SHP77 treated with DMSO at 0.1 percent for 48 hours (cell line): ENCODE results near the gene AANAT.

ENCODE experiments used
- DNase-seq: peaks from one replicate; lab custom pipeline; 2025; lab: John Stamatoyannopoulos, UW

AANAT gene

DNA sequence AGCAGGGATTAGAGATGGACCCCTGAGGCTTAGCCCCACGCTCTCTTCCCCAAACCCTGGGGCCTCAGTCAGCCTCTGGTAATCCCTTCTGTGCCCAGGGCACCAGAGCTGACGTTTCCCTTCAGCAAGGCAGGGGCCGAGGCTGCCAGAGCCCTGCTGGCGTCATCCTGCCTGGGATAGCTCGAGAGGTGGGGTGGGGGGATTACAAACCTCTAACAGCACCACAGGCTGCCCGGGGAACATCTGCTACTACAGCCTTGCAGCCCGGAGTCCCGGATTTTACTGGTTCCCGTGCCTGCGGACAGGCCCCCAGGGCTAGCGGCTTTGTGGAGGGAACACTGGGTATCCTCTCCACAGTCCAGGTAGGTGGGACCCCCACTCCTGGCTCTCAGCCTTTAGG, at the start of gene AANAT:
AANAT (plus strand) TSS at position 238 of the 400 bp plus-strand sequence. CDS start 1,144 bp downstream, outside the sequence.
- no peak for DNase-seq

DNA sequence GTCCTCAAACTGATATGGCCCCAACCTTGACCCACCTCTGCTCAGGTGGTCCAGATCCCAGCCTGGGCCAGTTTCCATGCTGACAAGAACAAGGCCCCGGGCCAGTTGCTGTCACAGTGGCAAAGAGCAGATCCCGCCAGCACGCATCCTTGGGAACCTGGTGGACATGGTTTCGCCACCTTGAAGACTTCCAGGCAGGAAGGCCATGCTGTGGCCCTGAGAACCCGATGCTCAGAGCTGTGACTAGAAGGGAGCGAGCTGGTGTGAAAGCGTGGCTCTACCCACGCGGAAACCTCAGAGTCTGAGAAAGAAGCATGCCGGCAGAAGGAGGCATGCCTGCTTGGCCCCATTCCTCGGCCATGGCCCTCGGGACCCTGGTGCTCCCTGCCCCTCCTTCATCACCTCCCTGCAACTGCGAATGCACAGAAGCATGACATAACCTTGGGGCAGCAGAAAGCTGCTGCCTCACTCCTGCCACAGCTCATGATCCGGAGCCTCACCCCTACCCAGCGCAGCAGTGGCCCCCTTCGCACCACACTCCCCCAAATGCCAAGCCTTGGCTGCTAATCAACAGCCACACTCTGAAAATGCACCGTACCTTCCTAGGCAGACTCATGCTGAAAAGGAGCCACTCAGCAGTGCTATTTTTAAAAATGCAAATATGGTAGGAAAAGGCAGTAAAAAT, 47.7 kb upstream of the AANAT start:
- DNase-seq: no peak

DNA sequence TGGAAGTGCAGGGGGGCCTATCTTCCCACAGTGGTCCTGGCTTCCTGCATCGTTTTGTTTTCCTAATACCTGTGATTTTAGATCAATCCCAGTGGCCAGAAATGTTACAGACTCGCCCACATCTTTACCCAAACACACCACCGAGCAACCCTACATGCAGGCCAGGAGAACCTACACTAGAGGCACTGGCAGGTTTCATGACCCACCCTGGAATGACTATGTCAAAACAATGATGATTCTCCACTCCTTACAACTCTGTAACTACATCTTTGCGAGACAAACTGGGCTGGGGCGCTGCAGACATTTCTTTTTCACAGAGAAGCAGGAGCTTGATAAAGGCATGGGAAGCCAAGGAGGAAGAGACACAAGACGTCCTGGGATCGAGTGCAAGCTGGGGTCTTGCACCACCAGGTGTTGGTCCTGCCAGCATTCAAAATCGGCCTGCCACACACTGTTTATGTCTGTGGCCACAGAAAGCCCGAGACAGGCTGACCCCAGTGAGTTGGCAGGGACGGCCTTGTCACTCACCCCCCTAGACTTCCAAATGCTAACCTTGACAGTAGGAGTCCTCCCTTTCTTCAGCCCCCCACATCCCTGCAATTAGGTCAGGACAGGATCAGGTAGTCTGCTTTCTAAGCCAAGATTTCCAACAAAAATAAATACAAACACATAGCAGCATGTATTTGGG, 46.9 kb upstream of the AANAT start:
- no peak for DNase-seq

DNA sequence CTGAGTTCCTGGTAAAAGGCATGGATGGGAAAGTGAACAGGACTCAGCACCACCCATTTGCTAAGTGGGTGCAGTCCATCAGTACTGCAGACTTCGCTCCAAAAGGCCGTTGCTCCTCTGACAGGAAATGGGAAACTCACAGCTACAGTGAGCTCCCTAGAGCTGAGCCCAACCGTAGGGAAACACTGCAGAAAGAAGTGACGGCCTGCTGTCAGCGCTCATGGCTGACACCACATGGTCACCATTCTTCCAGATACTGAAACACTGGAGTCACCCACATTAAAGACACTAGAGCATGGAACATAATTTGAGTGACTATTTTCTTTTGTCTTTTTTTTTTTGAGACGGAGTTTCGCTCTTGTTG, 46.4 kb upstream of the AANAT start:
- no peak for DNase-seq

DNA sequence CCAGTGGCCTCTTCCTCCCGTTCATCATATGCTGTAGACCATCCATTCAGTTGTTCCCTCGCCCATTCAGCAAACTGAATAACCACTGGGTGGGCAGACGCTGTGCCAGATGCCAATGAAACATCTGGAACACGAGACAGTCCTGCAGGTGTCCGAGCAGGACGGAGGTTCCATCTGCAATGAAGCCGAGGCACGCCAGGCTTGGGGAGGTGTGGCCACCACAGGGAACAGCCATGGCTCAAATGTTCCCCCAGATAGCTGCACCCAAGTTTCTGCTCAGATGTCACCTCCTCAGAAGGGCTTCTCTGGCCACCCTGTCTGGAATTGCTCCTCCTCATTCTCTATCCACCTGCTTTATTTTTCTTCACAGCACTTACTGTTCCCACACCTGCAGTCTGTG, 45.0 kb upstream of the AANAT start:
- DNase-seq: no peak

DNA sequence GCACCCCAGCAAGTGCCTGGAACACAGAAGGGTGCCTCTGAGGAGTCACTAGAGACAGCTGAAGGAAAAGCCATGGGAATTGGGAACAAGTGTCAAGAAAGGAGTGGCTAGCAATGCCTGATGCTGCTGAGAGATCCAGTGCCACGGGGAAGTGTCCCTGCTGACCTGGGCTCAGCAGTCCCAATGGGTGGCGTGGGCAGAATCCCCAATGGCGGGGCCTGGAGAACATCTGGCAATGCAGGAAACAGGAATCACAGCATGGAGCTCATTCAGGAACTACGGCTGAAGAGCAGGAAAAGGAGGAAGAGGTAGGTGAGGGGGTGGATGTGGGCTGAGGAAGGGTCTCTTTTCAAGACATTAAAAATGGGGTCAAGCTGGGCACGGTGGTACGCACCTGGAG, 44.5 kb upstream of the AANAT start:
- DNase-seq: no peak

DNA sequence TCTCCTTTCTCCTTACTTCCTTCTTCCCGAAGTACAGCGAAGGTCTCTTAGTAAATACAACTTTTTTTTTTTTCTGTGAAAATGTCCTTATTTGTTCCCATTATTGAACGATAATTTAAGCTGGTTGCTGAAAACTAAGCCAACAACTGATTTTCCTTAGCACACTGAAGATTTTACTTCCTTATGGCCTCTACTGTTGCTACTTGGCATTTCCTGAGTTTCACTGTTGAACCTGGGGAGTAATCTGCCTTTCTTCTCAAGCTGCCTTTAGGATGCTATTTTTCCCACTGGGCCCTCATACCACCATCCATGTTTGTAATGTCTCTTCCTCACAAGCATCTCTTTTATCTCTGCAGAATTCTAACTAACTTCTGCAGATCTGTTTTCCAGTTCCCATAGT, 40.5 kb upstream of the AANAT start:
- no peak for DNase-seq

DNA sequence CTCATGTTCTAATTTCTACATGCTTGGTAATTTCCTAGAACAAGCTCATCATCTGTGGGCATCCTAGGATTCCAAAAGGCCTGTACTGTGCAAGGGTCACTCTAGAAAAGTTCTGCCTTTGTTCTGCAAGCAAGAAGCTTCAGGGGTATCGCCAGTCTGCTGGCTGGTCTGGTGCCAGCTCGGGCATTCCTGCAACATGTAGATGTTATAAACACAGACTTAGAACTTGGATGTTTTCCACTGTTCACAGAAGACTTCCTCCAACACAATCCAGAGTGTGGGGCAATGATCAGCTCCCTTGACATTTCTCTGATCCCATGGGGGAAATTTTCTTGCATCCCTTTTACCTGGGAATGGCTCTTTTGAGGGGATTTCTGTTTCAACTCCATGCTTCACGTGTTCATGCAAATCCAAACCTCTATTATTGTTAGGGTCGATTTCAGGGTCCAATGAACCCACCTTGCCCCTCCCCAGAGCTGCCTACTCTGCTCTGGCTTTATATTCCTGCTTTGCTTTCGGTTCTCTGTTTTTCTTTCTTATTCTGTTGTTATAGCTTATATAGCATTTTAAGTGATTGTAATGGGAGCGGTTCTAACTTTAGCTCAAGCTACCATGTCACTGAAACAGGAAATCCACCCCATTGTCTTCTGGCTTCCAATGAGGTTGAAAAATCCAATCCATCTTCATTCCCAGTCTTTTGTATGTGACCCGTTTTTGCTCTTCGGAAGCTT, 39.7 kb upstream of the AANAT start:
- no peak for DNase-seq

DNA sequence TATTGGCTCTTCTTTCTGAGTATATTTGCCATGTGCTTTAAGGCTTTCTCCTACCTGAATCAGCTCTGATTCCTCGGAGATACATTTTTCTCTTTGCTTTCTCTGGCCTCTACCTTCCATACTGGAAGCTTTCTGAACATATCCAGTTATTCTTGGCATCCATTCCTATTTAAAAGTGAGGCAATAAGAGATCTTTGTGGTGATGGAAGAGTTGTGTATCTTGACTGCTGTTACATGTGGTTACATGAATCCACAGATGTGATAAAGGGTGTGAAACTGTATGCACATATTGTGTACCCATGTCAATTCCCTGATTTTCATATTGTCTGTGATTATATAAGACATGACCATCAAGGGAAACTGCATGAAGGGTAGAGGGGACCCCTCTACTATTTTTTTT, 38.9 kb upstream of the AANAT start:
- DNase-seq: no peak

DNA sequence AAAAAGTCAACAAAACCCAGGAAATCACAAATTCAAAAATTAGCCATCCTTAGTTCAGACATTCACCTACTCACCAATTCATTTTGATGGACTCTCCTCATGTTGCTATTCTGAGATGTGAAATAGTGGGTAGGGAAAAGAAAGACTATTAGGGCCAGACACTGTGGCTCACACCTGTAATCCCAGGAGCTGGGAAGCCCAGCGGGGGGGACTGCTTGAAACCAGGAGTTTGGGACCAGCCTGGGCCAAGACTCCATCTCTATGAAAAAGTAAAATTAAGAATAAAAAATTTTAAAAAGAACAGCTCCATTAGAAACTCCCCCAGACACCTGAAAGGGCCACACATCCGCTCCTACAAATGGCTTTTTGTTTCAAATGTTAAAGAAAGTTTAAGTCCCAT, 35.9 kb upstream of the AANAT start:
- no peak for DNase-seq

DNA sequence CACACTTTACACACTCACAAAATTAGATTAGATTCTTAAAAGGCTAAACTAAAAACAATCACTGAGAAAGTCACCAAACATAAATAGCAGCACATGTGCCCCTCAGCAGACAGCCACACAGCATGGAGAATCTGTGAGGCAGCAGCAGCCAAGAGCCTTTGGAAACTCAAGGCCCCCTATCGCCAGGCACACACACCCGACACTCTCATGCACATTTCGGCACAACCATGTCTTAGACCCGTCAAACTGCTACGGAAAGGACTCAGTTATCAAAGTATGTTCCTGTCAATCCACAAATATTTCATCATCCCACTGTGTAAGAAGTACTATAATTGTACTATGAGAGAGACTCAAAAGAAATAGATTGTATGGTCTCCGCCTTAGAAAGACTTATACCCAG, 35.4 kb upstream of the AANAT start:
- DNase-seq: no peak

DNA sequence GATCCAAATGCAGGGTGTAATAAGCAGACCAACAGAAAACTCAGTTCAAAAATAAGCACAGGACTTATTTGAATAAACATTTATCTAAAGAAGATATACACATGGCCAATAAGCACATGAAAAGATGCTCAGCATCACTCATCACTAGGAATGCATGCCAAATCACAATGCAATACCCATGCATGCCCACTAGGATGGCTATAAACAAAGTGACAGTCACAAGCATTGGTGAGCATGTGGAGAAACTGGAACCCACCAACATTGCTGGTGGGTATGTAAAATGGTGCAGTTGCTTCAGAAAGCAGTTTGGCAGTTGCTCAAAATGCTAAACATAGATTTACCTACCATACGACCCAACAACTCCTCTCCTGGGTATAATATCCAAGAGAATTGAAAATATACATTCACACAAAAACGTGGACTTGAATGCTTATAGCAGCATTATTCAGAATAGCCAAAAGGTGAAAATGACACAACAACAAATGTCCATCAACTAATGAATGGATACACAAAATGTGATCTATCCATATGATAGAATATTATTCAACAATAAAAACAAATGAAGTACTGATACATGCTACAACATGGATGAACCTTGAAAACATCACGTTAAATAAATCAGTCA, 34.6 kb upstream of the AANAT start:
- no peak for DNase-seq

DNA sequence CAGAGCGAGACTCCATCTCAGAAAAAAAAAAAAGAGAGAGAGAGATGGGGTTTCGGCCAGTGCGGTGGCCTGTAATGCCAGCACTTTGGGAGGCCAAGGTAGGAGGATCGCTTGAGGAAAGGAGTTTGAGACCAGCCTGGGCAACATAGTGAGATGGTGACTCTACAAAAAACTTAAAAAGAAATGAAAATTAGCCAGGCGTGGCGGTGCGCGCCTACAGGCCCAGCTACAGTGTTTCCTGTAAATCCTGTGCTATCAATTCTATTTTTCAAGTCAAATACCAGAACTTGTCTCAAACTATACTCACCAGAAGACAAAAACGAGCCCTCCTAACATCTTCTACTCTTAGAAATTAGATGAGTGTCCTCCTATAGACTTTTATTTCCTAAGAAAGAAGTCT, 33.7 kb upstream of the AANAT start:
- DNase-seq: no peak

DNA sequence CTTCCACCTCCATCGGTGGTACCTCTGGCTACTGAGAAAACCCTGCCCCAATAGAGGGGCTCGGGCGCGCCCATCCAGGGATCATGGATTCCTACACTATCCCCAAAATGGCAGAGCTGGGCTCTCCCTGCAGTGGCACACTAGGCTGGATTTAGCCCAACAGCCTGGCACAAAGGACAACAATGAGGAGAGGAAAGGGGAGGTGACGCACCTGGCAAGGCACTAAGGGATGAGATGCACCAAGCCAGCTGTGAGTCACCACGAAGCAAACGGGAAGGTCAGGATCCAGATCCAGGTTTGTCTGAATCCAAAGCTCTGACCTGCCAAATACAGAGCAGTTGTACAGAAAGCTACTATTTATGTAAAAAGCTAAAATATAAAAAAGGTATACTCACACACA, 32.5 kb upstream of the AANAT start:
- no peak for DNase-seq

DNA sequence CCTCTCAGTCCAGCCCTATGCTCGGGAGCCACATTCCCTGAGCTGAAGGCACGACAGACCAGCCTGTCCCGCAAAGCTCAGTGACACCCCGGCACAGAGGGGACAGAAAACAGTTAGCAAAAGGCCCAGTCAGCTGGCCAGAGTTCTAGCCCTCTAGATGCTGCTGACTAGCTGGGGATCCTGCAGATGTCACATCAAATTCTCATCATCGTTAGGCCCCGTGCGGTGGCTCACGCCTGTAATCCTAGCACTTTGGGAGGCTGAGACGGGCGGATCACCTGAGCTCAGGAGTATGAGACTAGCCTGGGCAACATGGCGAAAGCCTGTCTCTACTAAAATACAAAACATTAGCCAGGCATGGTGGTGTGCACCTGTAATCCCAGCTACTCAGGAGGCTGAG, 31.7 kb upstream of the AANAT start:
- DNase-seq: no peak

DNA sequence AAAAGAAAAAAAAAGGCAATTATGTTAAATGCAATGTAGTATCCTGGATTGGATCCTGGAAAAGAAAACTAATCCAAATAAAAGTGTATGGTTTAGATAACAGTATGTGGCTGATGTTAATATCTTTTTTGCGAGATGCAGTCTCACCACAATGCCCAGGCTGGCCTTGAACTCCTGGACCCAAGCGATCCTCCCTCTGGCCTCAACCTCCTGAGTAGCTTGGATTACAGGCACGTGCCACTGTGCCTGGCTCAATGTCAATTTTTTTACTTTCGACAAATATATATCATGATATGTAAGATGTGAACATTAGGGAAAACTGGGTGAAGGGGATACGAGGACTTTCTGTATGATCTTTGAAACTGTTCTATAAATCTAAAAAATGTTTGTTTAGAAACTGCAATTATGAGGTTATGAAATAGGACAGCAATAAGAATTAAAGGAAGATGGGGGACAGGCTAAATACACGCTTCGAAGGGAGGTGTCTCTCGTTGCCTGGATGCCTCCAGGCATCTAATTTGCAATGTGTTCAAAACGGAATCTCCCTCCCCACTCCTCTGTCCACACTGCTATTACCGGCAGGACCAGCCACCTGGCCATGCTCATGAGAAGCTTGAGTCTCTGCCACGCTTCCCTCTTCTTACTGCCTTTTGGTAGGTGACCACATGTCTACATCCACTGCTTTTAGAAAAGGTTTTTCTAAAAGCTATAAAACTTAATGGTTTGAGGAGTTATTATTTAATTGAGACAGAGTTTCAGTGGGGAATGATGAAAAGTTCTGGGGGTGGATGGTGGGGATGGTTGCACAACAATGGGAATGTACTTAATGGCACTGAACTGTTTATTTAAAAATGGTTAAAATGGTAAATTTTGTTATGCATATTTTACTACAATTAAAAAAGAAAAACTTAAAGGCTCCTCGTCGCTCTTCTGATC, 29.7 kb upstream of the AANAT start:
- DNase-seq: no peak

DNA sequence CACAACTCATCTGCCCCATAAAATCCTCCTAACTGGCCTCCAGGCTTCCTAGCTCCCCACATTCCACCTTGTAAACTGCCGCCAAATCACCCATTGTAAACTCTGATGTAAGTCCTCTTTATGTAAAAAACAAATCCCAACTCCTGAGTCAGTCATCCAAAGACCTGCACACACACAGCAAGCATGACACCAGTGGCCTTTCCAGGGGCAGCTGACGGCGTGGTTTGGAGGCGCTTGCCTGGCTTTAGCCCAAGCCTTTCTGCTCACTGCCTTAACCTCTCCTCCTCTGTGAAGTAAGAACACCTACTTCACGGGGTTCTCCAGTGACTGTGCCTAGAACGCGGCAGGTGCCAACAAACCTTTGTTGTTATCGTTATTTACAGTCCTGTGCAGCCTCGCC, 28.5 kb upstream of the AANAT start:
- DNase-seq: no peak

DNA sequence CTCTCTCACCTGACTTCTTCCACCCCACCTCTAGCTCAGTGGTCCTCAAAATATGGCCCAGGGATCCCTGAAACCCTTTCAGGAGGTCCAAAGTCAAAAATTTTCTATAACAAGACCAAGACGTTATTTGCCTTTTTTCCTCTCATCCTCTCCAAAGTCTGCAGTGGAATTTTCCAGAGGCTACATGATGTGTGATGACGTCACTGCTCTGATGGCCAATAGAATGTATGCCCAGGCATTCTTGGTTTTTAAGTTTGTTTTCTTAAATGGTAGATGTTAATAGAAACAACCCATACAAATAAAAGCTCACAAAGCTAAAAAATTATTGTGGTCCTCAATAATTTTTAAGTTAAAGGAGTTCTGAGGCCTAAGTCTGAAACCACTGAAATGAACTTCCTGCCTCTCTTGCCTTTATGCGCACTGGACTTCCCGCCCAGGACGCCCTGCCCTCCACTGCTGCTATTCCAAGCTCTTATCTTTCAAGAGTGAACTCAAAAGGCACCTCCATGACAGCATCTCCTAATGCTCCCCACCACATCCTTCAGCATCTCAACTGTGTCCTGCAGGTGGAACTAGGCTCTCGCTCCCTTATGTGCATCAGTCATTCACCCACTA, 28.0 kb upstream of the AANAT start:
- no peak for DNase-seq

DNA sequence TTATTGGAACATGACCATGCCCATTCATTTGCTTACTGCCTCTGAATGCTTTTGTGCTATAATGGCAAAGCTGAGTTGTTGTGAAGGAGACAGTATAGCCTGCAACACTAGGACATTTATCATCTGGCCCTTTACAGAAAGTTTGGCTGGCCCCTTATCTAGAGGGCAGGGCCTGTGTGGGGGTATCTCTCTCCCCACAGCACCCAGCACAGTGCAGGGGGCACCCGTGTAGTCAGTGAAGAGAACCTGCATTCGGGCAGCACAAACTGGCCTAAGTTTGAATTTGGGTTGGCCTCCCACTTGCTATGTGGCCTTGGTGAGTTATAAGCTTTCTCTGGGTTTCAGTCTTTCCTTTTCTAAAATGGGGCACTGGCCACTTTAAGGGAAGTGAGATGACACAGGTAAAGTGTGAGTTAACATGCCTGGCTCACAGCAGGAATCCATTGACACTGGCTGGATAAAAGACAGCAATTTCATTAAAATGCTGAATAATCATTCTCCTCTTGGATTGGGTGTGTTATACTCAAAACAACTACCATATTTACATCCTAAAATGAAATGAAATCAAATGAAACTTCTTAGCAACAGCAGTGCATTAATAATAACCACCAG, 26.5 kb upstream of the AANAT start:
- DNase-seq: no peak

DNA sequence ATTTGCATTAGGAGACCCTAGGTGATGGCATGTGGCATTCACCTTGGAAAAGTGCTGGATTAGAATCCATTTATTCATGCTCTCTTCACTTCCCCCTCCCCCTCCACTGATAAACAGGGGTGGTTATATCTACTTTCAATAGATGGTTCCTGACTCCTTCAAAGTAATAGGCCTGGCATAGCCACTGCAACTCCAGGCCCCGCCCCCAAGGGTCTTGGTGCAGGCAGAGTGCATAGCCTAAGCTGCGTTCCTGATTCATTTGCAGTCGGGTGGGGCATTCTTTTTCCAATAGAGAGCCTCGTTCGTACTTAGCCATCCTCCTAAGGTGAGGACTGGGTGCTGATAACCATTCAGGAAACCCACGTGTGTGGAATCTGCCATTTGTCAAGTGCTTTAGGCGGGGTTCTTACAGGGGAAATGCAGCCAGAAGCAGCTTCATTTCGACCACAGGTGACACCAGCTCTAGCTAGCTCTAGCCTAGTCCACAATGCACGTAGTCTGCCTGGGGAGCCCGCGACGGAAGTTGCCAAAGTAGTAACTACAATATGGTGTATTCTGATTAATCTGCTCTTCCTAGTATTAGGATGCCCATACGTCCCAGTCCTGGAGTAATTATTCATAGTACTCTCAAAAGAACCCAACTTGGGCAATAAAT, 25.6 kb upstream of the AANAT start:
- no peak for DNase-seq
